IPS-18a (cell line): ENCODE measurements around the gene ZSCAN32.

Experiments
- H3K27ac ChIP-seq: one replicate; pipeline ENCODE4 v1.5.1; 2013; ENCODE audit warnings: low read length
- H3K27me3 ChIP-seq: one replicate; pipeline ENCODE4 v1.6.1; 2013; ENCODE audit warnings: mild to moderate bottlenecking, low read length; ENCODE audit not compliant: control insufficient read depth, insufficient read depth
- H3K36me3 ChIP-seq: one replicate; pipeline ENCODE4 v1.6.1; 2013; ENCODE audit warnings: low read depth, low read length; ENCODE audit not compliant: control insufficient read depth
- H3K4me1 ChIP-seq: one replicate; pipeline ENCODE4 v1.6.1; 2013; ENCODE audit warnings: low read depth, low read length; ENCODE audit not compliant: control insufficient read depth
- H3K4me3 ChIP-seq: one replicate; pipeline ENCODE4 v1.5.1; 2013; ENCODE audit warnings: low read length
- H3K9ac ChIP-seq: one replicate; pipeline ENCODE4 v1.6.1; 2013; ENCODE audit warnings: mild to moderate bottlenecking, low read length, moderate library complexity
- H3K9me3 ChIP-seq: one replicate; pipeline ENCODE4 v1.6.1; 2013; ENCODE audit warnings: low read depth, low read length; ENCODE audit not compliant: control insufficient read depth

ZSCAN32 gene

GRCh38 chr16:3400779-3401688, at the start of gene ZSCAN32, which contains the start of gene ZNF174:
TSS of gene ZSCAN32 (minus strand) at chr16:3401004. CDS start at chr16:3397557, 3,447 bp downstream.
TSS of gene ZNF174 (plus strand) at chr16:3401215. CDS start at chr16:3402005, 790 bp downstream.
- peak within 1 kb of the TSS; percentile 86 for H3K9ac ChIP-seq
- H3K4me1 ChIP-seq, result no peaks in the 10 kb centered on the region
- H3K4me3 ChIP-seq, result peak within 1 kb of the TSS; percentile 96
- H3K27me3 ChIP-seq, result no peaks in the 10 kb centered on the region
- H3K27ac ChIP-seq, result peak within 1 kb of the TSS; percentile 33
- H3K9me3 ChIP-seq, result peaks cover 5% of the 10 kb centered on the region
- peaks cover 10% of the 10 kb centered on the region for H3K36me3 ChIP-seq

GRCh38 chr16:3444032-3444388, 43.2 kb upstream of the ZSCAN32 start:
- H3K36me3 ChIP-seq, result peaks cover 4% of the 10 kb centered on the region
- no peaks in the 10 kb centered on the region for H3K27me3 ChIP-seq
- H3K4me3 ChIP-seq, result peak overlapping the region; percentile 95
- peak overlapping the region; percentile 64 for H3K27ac ChIP-seq
- peak overlapping the region; percentile 82 for H3K9ac ChIP-seq
- peaks cover 3% of the 10 kb centered on the region for H3K4me1 ChIP-seq
- peaks cover 6% of the 10 kb centered on the region for H3K9me3 ChIP-seq

DNA sequence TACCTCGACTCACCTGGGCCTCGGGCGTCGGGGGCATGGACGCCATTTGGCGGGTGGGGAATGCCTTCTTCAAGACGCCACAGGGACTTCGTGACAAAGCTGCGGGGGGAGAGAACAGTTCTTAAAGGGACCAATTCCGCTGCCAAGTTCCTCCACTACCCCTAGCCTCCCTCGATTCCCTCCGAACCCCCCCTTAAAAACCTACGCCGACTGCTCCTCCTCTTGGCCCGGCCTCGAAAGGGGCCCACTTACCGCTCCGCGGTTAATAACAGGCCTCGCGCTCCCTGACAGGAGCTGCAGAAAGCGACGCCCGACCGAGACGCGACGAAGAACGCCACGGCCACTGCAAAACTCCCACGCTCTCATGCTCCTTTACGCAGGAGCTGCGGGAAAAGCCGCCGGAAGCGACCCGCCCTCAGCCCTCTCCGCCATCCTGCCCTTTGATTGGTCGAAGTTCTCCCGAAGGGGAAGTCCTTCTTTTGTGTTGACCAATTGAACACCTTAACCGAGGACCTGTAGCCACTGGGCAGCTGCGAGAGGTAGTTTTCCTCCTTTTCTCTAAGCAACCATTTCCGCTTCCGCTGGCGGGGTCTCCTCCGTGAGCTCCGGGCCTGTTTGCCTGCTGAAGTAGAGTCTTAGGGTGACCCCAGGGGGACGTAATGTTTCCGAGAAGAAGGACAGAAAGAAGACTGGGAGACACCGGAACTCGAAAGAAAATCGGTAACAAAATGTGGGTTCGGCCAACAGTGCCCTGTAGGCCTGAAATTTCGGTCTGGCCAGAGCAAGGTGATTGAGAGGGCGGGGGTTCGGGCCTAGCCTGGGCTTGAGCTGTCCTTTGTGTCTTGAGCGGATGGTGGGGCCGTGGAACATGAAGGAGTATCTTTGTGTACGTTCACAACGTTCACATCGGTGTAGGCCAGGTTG, 42.6 kb upstream of the ZSCAN32 start, which contains the start of the genes NAA60 and ZNF597:
Gene NAA60, plus strand, starts transcription at position 573 of the 924 bp plus-strand sequence. CDS start 32,548 bp downstream, outside the sequence.
Gene ZNF597, minus strand, starts transcription at position 397 of the 924 bp plus-strand sequence. Its CDS starts 351 bp downstream, at position 46.
- peak within 1 kb of the TSS; percentile 64 for H3K27ac ChIP-seq
- peak within 1 kb of the TSS; percentile 82 for H3K9ac ChIP-seq
- H3K36me3 ChIP-seq, result no peaks in the 10 kb centered on the region
- no peaks in the 10 kb centered on the region for H3K27me3 ChIP-seq
- H3K9me3 ChIP-seq, result peaks cover 8% of the 10 kb centered on the region
- H3K4me1 ChIP-seq, result peaks cover 3% of the 10 kb centered on the region
- peak within 1 kb of the TSS; percentile 95 for H3K4me3 ChIP-seq

- Histone ChIP-seq H3K4me1 (peaks cover 3% of the 10 kb centered on the region), H3K9me3 (peaks cover 8% of the 10 kb centered on the region), H3K4me3 (no peak overlapping the region), H3K36me3 (peaks cover 4% of the 10 kb centered on the region), H3K9ac (no peak overlapping the region), H3K27me3 (no peaks in the 10 kb centered on the region), H3K27ac (no peak overlapping the region)
These were observed 38.8 kb upstream of the ZSCAN32 start for GRCh38 chr16:3439637-3440036.

DNA sequence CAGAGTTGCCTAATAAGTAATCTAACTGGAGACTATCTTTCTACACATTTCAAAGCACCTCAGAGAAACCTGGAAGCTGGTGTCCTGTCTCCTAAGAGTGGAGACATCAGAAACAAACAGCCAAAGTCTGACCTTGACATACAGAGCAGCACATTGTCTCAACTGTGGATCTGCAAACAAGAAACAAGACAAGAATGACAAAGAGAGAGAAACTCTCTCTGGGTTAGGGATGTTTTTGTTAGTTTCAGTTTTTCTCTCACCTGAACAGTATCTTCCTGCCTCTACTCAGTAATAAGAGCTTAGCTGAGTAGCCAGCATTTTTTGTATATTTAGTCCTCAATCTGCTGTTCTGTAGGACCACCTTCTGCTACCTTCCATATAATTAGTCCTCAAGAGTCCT, 33.6 kb upstream of the ZSCAN32 start:
- Histone ChIP-seq H3K9ac (no peak overlapping the region), H3K9me3 (peaks cover 5% of the 10 kb centered on the region), H3K27me3 (no peaks in the 10 kb centered on the region), H3K4me3 (no peak overlapping the region), H3K4me1 (no peaks in the 10 kb centered on the region), H3K27ac (no peak overlapping the region), H3K36me3 (peaks cover 4% of the 10 kb centered on the region)

DNA sequence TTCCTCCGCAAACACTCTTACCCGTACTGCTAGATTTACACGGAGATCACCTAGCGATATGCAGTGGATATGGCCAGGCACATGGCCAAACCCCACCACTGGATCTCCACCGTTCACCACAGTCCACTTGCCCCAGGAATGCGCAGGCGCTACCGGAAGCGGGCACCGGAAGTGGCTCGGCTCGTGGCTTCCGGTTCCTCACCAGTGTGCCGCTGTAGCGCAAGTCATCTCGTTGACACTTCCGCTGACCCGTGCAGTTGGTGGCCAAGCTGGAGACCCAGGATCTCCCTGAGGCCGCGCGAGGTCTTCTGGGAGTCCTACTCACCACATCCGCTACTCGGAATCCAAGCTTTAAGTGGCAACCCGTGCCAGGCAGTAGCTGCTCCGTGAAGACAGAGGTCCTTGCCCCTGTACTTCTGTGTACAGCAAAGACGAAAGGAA, 31.0 kb upstream of the ZSCAN32 start:
- no peak overlapping the region for H3K4me3 ChIP-seq

DNA sequence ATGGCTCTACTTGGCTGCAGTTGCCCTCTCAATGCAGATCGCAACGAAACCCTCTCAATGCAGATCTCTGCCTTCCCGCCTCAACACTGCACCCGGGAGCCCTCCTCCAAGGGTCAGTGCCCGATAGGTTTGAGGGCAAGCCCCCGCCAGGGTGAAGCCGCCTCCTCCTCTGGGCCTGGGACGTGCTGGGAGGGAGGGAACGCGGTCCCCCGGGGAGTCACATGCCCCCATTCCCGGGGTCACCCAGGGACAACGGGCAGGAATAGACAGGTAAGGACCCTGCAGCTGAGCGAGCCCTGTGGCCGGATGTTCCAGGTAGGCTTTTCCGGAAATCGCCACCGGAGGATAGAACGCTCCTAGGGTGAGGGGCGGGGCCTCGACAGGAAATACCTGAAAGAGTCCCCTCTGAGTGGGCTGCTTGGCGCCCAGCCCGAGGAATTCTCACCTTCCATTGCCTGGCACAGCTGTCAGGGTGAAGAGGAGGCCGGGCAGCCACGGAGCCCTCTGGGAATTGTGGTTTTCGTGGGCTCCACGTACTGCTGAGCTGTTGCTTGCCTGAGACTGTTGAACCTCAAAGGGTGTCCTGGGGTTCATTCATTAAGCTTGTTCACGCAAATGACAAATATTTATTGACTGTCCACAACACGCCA, 13.1 kb upstream of the ZSCAN32 start:
- Histone ChIP-seq H3K9ac (no peak overlapping the region), H3K4me1 (no peaks in the 10 kb centered on the region), H3K36me3 (peaks cover 1% of the 10 kb centered on the region), H3K27me3 (no peaks in the 10 kb centered on the region), H3K9me3 (peaks cover 41% of the 10 kb centered on the region), H3K4me3 (no peak overlapping the region), H3K27ac (no peak overlapping the region)

More for the DNA sequence above, 31.0 kb upstream of the ZSCAN32 start:
- Histone ChIP-seq H3K27me3 (no peaks in the 10 kb centered on the region), H3K9ac (no peak overlapping the region), H3K27ac (no peak overlapping the region), H3K36me3 (no peaks in the 10 kb centered on the region), H3K9me3 (no peaks in the 10 kb centered on the region), H3K4me1 (no peaks in the 10 kb centered on the region)

- Histone ChIP-seq H3K9ac (no peak overlapping the region), H3K4me3 (no peak overlapping the region), H3K27ac (no peak overlapping the region), H3K9me3 (peaks cover 49% of the 10 kb centered on the region), H3K36me3 (peaks cover 22% of the 10 kb centered on the region), H3K27me3 (no peaks in the 10 kb centered on the region), H3K4me1 (no peaks in the 10 kb centered on the region)
These were observed 7.9 kb upstream of the ZSCAN32 start for GRCh38 chr16:3408561-3409197.

- no peaks in the 10 kb centered on the region for H3K4me1 ChIP-seq
- H3K4me3 ChIP-seq, result peak overlapping the region; percentile 96
- H3K27ac ChIP-seq, result no peak overlapping the region
- H3K9me3 ChIP-seq, result peaks cover 6% of the 10 kb centered on the region
- peaks cover 13% of the 10 kb centered on the region for H3K36me3 ChIP-seq
- no peaks in the 10 kb centered on the region for H3K27me3 ChIP-seq
- H3K9ac ChIP-seq, result peak overlapping the region; percentile 66
These were observed 1.1 kb upstream of the ZSCAN32 start for GRCh38 chr16:3401719-3402397.

DNA sequence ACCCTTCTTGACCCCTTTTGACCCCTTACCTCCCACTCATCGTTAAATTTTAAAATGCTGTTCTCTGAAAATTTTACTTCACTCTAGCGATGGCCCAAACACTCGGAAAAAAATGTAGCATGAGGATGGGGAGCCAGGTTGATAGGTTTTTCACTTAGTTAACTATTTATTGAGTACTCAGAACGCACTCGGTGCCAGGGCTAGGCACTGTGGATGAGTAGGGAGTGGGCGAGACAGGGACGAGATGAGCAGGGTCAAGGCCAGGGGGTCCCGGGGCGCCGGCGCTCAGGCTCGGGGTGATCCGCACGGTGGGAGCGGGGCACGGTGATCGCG, 392 bp downstream of the ZSCAN32 start:
- Histone ChIP-seq H3K4me1 (no peaks in the 10 kb centered on the region), H3K9me3 (peaks cover 5% of the 10 kb centered on the region), H3K27ac (peak overlapping the region; percentile 33), H3K4me3 (peak overlapping the region; percentile 96), H3K36me3 (peaks cover 12% of the 10 kb centered on the region), H3K9ac (peak overlapping the region; percentile 86), H3K27me3 (no peaks in the 10 kb centered on the region)
